HCT116 (cell line): ENCODE measurements around the gene ARHGEF17. TPM values are rescaled to one million over a fixed set of nuclear protein-coding genes. Genes with fewer than 3 reads are reported as not detected.
"Not testable (repeated sequence)": the region's sequence is repeated elsewhere in the genome, so short reads cannot be mapped to it uniquely, and the experiment has no call there.

Source experiments
- ATAC-seq: fragments of 200-7000 bp; cut with Tn5 transposase; 2 replicates; pipeline ENCODE4 v1.9.1; 2020; ENCODE audit warnings: mild to moderate bottlenecking, moderate library complexity
- BruUV-seq: library from RNA; stranded (reverse); fragments of 400-500 nt; replicated peaks from 2 replicates; lab custom pipeline; 2021; lab: Mats Ljungman, UMichigan
- CTCF ChIA-PET: fragments of 300-600 bp; sonication (Branson Sonifier 250); formaldehyde crosslinking; loops from one replicate; lab custom pipeline; 2021; ENCODE audit warnings: antibody characterized with exemption; lab: Charles Lee
- POLR2A ChIA-PET: fragments of 300-600, 350-600 bp; sonication (Branson Sonifier 250); formaldehyde crosslinking; loops from one replicate; lab custom pipeline; 2021; ENCODE audit warnings: antibody characterized with exemption; lab: Charles Lee
- RAD21 ChIA-PET, 2 experiments: fragments of 300-600 bp; sonication (Branson Sonifier 250); formaldehyde crosslinking; loops; one replicate each; lab custom pipeline; 2023; ENCODE audit warnings: low total read pairs in 2 of 2; ENCODE audit not compliant: uncharacterized antibody in 2 of 2, unreplicated experiment in 2 of 2, low non-redundant PET in 1 of 2; lab: Charles Lee
- DNase-seq: peaks from one replicate; pipeline ENCODE4 v3.0.0-alpha.2; 2010; ENCODE audit warnings: low read depth, low spot score
- H2AFZ ChIP-seq: fragments of 200-600 bp; shearing (Covaris generic), sonication (generic); 2 replicates; pipeline ENCODE4 v1.6.1; 2017; ENCODE audit warnings: low read depth, mixed run types, mixed read lengths, antibody characterized with exemption, low read length; ENCODE audit not compliant: poor library complexity, severe bottlenecking
- H3K27ac ChIP-seq: 2 replicates; pipeline ENCODE4 v1.5.1; 2012; ENCODE audit warnings: low read depth, low read length
- H3K27me3 ChIP-seq: fragments of 200-600 bp; sonication (generic); 2 replicates; pipeline ENCODE4 v1.6.1; 2016; ENCODE audit warnings: mixed run types, low read length, mixed read lengths; ENCODE audit not compliant: insufficient read depth
- H3K36me3 ChIP-seq, 2 experiments: fragments of 200-500 bp in 1 of 2; fragments of 200-600 bp in 1 of 2; sonication (Bioruptor generic) in 1 of 2; sonication (generic) in 1 of 2; 2 replicates each; pipeline versions ENCODE4 v1.5.1 to v1.6.1; 2014 to 2016; ENCODE audit warnings: low read length in 2 of 2, inconsistent platforms in 1 of 2, mixed read lengths in 1 of 2, mixed run types in 1 of 2; ENCODE audit not compliant: insufficient read depth in 2 of 2, control insufficient read depth in 1 of 2
- H3K4me1 ChIP-seq, 2 experiments: fragments of 200-600 bp in 1 of 2; sonication (generic) in 1 of 2; 2 replicates each; pipeline versions ENCODE4 v1.5.1 to v1.6.1; 2012 to 2017; ENCODE audit warnings: low read length in 2 of 2, inconsistent platforms in 1 of 2, mild to moderate bottlenecking in 1 of 2, mixed read lengths in 1 of 2, mixed run types in 1 of 2, moderate library complexity in 1 of 2; ENCODE audit not compliant: insufficient read depth in 2 of 2, control insufficient read depth in 1 of 2
- H3K4me2 ChIP-seq: fragments of 200-600 bp; sonication (generic); 2 replicates; pipeline ENCODE4 v1.6.1; 2017; ENCODE audit warnings: mixed run types, low read length, mixed read lengths
- H3K4me3 ChIP-seq, 2 experiments: fragments of 200-600 bp in 1 of 2; sonication (generic) in 1 of 2; replicated peaks in 1 of 2; 2 replicates each; pipeline ENCODE4 v1.5.1; 2011 to 2016; ENCODE audit warnings: low read length in 2 of 2, control low read depth in 1 of 2, low read depth in 1 of 2, mild to moderate bottlenecking in 1 of 2, mixed read lengths in 1 of 2, mixed run types in 1 of 2
- H3K79me2 ChIP-seq: fragments of 200-600 bp; sonication (generic); 2 replicates; pipeline ENCODE4 v1.6.1; 2017; ENCODE audit warnings: mild to moderate bottlenecking, mixed run types, low read length, moderate library complexity, mixed read lengths; ENCODE audit not compliant: insufficient read depth
- H3K9ac ChIP-seq: fragments of 200-600 bp; sonication (generic); 2 replicates; pipeline ENCODE4 v1.6.1; 2016; ENCODE audit warnings: low read length, mixed read lengths
- H3K9me2 ChIP-seq: fragments of 200-600 bp; sonication (generic), shearing (Covaris generic); 2 replicates; pipeline ENCODE4 v1.6.1; 2017; ENCODE audit warnings: mixed run types, mild to moderate bottlenecking, moderate library complexity; ENCODE audit not compliant: insufficient read depth
- H3K9me3 ChIP-seq, 2 experiments: fragments of 200-500 bp in 1 of 2; fragments of 200-600 bp in 1 of 2; sonication (Bioruptor generic) in 1 of 2; sonication (generic) in 1 of 2; 2 replicates each; pipeline ENCODE4 v1.6.1; 2014 to 2017; ENCODE audit warnings: low read length in 2 of 2, mixed read lengths in 2 of 2, inconsistent platforms in 1 of 2, low read depth in 1 of 2, mild to moderate bottlenecking in 1 of 2, mixed run types in 1 of 2, moderate library complexity in 1 of 2; ENCODE audit not compliant: control insufficient read depth in 1 of 2, insufficient read depth in 1 of 2
- H4K20me1 ChIP-seq: fragments of 200-600 bp; sonication (generic), shearing (Covaris generic); 2 replicates; pipeline ENCODE4 v1.6.1; 2017; ENCODE audit warnings: mixed run types, mild to moderate bottlenecking, moderate library complexity; ENCODE audit not compliant: insufficient read depth
- CEBPB ChIP-seq: IDR thresholded peaks from 2 replicates; pipeline ENCODE4 v1.6.1; 2012; ENCODE audit warnings: low read depth
- FOSL1 ChIP-seq: IDR thresholded peaks from 2 replicates; pipeline ENCODE4 v1.6.1; 2012; ENCODE audit warnings: low read depth
- JUND ChIP-seq: IDR thresholded peaks from 2 replicates; pipeline ENCODE4 v1.6.1; 2012
- MAX ChIP-seq: IDR thresholded peaks from 2 replicates; pipeline ENCODE4 v1.6.1; 2012
- POLR2AphosphoS5 ChIP-seq: IDR thresholded peaks from 2 replicates; pipeline ENCODE4 v1.6.1; 2011; ENCODE audit warnings: mild to moderate bottlenecking, low read depth, low read length, moderate library complexity
- SIN3A ChIP-seq: IDR thresholded peaks from 2 replicates; pipeline ENCODE4 v1.6.1; 2012; ENCODE audit warnings: low read depth
- YY1 ChIP-seq: IDR thresholded peaks from 2 replicates; pipeline ENCODE4 v1.6.1; 2011; ENCODE audit warnings: low read length, low read depth, moderate library complexity, mild to moderate bottlenecking; ENCODE audit not compliant: insufficient replicate concordance; ENCODE audit errors: extremely low read depth
- intact Hi-C: fragments of 100-400 bp; cut with micrococcal nuclease; formaldehyde crosslinking; loops from 2 replicates; pipeline ENCODE4 v1.10.0; 2022
- total RNA-seq: library from RNA; stranded (reverse); gene quantifications from one replicate; pipeline ENCODE4 v1.2.1, GENCODE V29; 2021; ENCODE audit not compliant: unreplicated experiment

Gene ARHGEF17
- total RNA-seq, 1 experiment from 2014 or later = 18.2 TPM

DNA sequence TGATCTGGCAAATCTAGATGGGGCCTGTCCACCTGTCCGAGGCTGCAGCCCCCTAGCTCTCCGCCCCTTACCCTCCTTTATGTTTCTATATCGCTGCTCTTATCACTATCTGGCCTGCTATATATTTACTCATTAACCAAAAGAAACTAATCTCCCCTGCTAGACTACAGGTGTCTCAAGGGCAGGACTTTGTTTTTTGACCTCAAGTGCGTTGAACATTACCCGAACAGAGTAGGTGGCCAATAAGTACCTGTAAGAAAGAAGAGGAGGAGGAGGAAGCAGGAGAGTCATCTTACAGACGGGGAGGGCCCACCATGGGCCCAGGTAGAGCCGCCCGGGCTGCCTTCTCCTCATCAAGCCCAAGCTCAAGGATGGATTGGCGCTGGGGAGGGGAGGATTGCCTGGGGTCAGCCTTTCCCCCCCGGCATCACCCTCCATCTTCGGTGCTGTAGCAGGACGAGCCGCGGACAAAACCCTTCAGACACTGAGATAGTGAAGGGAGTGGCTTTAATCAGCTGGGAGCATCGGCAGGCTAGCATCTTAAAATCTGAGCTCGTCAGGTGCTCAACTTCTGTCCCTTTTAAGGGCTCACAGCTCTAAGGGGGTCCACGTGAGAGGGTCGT is 37.1 kb upstream of the ARHGEF17 start:
- no peak overlapping the region for H2AFZ ChIP-seq
- ATAC-seq = no peak
- H3K36me3 ChIP-seq = no peaks in the 10 kb centered on the region
- intact Hi-C loops = no loop called here
- H3K9me2 ChIP-seq = no peaks in the 10 kb centered on the region
- TF ChIP-seq POLR2AphosphoS5 (no peak), JUND (no peak), SIN3A (no peak), YY1 (no peak), MAX (no peak), CEBPB (no peak), FOSL1 (no peak)
- TF ChIP-seq, all 23 proteins: peak for 0
- BruUV-seq = no TSS peak
- no peaks in the 10 kb centered on the region for H3K27me3 ChIP-seq
- H3K4me3 ChIP-seq = no peak overlapping the region
- no peak overlapping the region for H3K27ac ChIP-seq
- peaks cover 2 to 9% of the 10 kb centered on the region in 2 experiments; a peak in 3 of 4 replicates for H3K4me1 ChIP-seq
- no peaks in the 10 kb centered on the region for H3K79me2 ChIP-seq
- CTCF ChIA-PET = no interaction called here
- DNase-seq = no peak
- POLR2A ChIA-PET = no interaction called here
- H3K9ac ChIP-seq = no peak overlapping the region
- no peak overlapping the region for H3K4me2 ChIP-seq
- no peaks in the 10 kb centered on the region for H3K9me3 ChIP-seq
- RAD21 ChIA-PET = no interaction called here
- H4K20me1 ChIP-seq = no peaks in the 10 kb centered on the region

DNA sequence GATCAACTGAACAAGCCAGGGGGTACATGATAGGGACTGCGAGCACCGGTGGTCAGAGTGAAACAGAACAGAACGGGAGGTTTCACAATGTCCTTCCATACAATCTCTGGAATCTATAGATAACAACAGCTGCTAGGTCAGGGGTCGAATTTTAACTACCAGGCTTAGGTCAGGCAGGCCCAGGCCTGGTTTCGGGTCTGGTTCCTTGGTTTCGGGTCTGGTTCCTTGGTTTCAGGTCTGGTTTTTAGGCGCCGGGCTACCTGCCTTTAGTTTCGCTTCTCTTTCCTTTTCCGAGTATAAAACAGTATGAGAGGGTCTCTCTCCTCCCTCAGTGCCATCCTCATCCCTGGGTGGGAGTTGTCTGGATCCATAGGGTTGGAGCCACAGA is 36.6 kb upstream of the ARHGEF17 start:
- H3K4me3 ChIP-seq, CTCF ChIA-PET: not testable (repeated sequence)

More for the DNA sequence above, 36.6 kb upstream of the ARHGEF17 start:
- H3K36me3 ChIP-seq, H3K4me1 ChIP-seq, intact Hi-C loops, H3K9me2 ChIP-seq, H3K27ac ChIP-seq, H3K27me3 ChIP-seq, H3K9ac ChIP-seq, DNase-seq, H3K4me2 ChIP-seq, H2AFZ ChIP-seq, H4K20me1 ChIP-seq, H3K9me3 ChIP-seq, BruUV-seq, RAD21 ChIA-PET, H3K79me2 ChIP-seq, ATAC-seq, POLR2A ChIA-PET: not testable (repeated sequence)
